Measurements from ENCODE around the gene GLOD4. TPM values are rescaled to one million over a fixed set of nuclear protein-coding genes. Genes with fewer than 3 reads are reported as not detected.

GLOD4 gene
- total RNA-seq, 2 experiments from 2014 or later: 59.5 to 64.0 TPM

DNA sequence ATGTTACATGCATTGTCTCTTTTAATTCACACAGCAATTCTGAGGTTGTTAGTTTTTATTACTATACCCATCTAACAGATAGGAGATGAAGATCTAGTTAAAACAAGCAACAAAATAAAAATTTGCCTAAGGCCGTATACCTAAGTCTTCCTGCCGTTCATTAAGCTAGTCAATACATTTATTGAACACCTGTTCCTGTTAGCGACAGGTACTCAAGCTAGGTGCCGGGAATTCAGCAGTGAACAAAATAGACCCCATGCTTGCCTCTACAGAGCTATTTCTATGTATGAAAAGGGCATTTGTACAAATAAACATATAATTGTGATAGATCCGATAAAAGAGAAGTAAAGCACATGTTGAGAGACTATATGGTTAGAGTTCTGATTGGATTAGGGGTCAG is 64.0 kb downstream of the GLOD4 start:
- no peak for ATAC-seq
- ChIA-PET CTCF (interaction anchor here (0.7 kb wide), 1 partner anchor 302 kb away, joined by 4 read pairs; no protein-coding TSS in a partner anchor), POLR2A (no interaction called here)
- Mint-ChIP-seq H3K27ac (no peak overlapping the region), H3K4me3 (no peak overlapping the region), H3K9me3 (ENCODE audit: low read depth) (no peaks in the 10 kb centered on the region), H3K27me3 (no peaks in the 10 kb centered on the region), H3K4me1 (peaks cover 17% of the 10 kb centered on the region), H3K36me3 (ENCODE audit: low read depth) (peaks cover 3% of the 10 kb centered on the region)
- intact Hi-C loops (cut with DNase I, micrococcal nuclease): loop anchor here in 1 of 2 experiments (10.0 kb wide), 1 partner anchor 277 kb away; the partner anchor contains the start of gene TIMM22
- DNase-seq: no peak

Other genes starting within 250 kb of the GLOD4 start
- gene VPS53, start 67.4 kb downstream of the GLOD4 start, total RNA-seq: 10 to 100 TPM; 57.6 to 73.2 TPM
- gene TLCD3A, start 49.7 kb downstream of the GLOD4 start, total RNA-seq: 10 to 100 TPM; 13.8 to 25.9 TPM
- gene GEMIN4, start 30.0 kb downstream of the GLOD4 start, total RNA-seq: 10 to 100 TPM; 49.7 to 56.1 TPM
- 10 to 100 TPM; 20.6 to 31.4 TPM for gene MRM3, start 73 bp upstream of the GLOD4 start, total RNA-seq
- 1 to 10 TPM in 1 of 2 experiments, under 1 TPM in 1; 0.93 to 1.4 TPM for gene NXN, start 197.5 kb upstream of the GLOD4 start, total RNA-seq
- gene TIMM22, start 214.8 kb upstream of the GLOD4 start, total RNA-seq: 1 to 10 TPM; 9.4 to 9.8 TPM